Gastroesophageal sphincter (tissue), 4 donors: ENCODE results near the gene NBAS. TPM values are rescaled to one million over a fixed set of nuclear protein-coding genes. Genes with fewer than 3 reads are reported as not detected.

ENCODE experiments used
- ATAC-seq: fragments of 150-250 bp; one replicate; pipeline ENCODE4 v1.9.1; 2016; ENCODE audit warnings: mild to moderate bottlenecking, moderate library complexity
- H3K27ac ChIP-seq, 4 donors: fragments of 200-600 bp; sonication (generic) in 3 of 4; 1 replicate in 3 of 4; 2 replicates in 1 of 4; pipeline ENCODE4 v1.5.1; 2016 to 2019
- H3K27me3 ChIP-seq: fragments of 200-600 bp; sonication (generic); one replicate; pipeline ENCODE4 v1.5.1; 2019
- H3K36me3 ChIP-seq, 2 donors: fragments of 200-600 bp; sonication (generic); one replicate each; pipeline ENCODE4 v1.5.1; 2019; ENCODE audit warnings: control low read depth in 1 of 2
- H3K4me1 ChIP-seq, 3 donors: fragments of 200-600 bp; sonication (generic); 1 replicate in 2 of 3; 2 replicates in 1 of 3; pipeline ENCODE4 v1.5.1; 2016 to 2019; ENCODE audit warnings: control low read depth in 2 of 3
- H3K4me3 ChIP-seq, 2 donors: fragments of 200-600 bp; sonication (generic); one replicate each; pipeline ENCODE4 v1.5.1; 2019; ENCODE audit warnings: mild to moderate bottlenecking in 1 of 2, moderate library complexity in 1 of 2
- H3K9me3 ChIP-seq, 3 donors: fragments of 200-600 bp; sonication (generic); one replicate each; pipeline ENCODE4 v1.5.1; 2017 to 2019; ENCODE audit warnings: control low read depth in 2 of 3
- EP300 ChIP-seq: sonication (generic); formaldehyde crosslinking; IDR thresholded peaks from one replicate; pipeline ENCODE4 v1.6.1; 2017; ENCODE audit warnings: antibody characterized with exemption, mild to moderate bottlenecking
- POLR2A ChIP-seq, 2 donors: fragments of 450-650 bp; IDR thresholded peaks; one replicate each; pipeline ENCODE4 v1.6.1; 2017; ENCODE audit warnings: antibody characterized with exemption in 2 of 2, mild to moderate bottlenecking in 2 of 2, moderate library complexity in 1 of 2
- POLR2AphosphoS5 ChIP-seq: sonication (generic); formaldehyde crosslinking; IDR thresholded peaks from one replicate; pipeline ENCODE4 v1.6.1; 2017; ENCODE audit warnings: antibody characterized with exemption
- WGBS, 2 donors: methylation state at CpG; one replicate each; pipeline ENCODE4 v1.1.5; 2018; ENCODE audit warnings: low coverage in 1 of 2; 5-methylcytosine and 5-hydroxymethylcytosine counted together
- total RNA-seq, 4 donors: library from RNA; depleted of rRNA; stranded (reverse); fragments of >200 nt; gene quantifications; one replicate each; pipeline ENCODE4 v1.1.0, GENCODE V29; 2016
- TF ChIP-seq, protein P1 (sequence below), 4 experiments: fragments of 200-600 bp in 2 of 4; fragments of 450-650 bp in 2 of 4; sonication (generic) in 1 of 4; IDR thresholded peaks; one replicate each; pipeline ENCODE4 v1.5.1; 2017 to 2019; ENCODE audit warnings: antibody characterized with exemption in 4 of 4, mild to moderate bottlenecking in 2 of 4, moderate library complexity in 2 of 4

NBAS gene
- total RNA-seq, 4 donors from 2014 or later: 34.9 to 50.9 (median 40.4) TPM

DNA sequence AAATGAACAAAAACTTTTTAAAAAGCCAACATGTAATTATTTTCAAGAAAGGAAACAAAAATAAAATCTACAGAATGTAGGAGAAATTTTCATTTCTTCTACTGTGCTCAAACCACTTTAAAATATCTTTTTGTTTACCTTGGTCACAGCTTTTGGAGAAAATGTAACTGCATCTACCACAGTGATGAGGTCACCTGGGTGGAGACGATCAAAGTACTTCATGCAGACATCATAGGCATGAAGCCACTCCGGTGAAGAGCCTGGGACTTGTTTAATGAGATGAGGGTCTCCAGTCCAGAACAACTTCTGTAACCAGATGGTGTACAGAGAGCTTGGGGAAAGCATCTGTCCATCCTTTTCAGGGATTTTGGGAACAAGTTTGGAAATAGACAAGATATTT, 285.8 kb downstream of the NBAS start:
- no peaks in the 10 kb centered on the region for H3K27me3 ChIP-seq
- TF ChIP-seq, protein P1, sequence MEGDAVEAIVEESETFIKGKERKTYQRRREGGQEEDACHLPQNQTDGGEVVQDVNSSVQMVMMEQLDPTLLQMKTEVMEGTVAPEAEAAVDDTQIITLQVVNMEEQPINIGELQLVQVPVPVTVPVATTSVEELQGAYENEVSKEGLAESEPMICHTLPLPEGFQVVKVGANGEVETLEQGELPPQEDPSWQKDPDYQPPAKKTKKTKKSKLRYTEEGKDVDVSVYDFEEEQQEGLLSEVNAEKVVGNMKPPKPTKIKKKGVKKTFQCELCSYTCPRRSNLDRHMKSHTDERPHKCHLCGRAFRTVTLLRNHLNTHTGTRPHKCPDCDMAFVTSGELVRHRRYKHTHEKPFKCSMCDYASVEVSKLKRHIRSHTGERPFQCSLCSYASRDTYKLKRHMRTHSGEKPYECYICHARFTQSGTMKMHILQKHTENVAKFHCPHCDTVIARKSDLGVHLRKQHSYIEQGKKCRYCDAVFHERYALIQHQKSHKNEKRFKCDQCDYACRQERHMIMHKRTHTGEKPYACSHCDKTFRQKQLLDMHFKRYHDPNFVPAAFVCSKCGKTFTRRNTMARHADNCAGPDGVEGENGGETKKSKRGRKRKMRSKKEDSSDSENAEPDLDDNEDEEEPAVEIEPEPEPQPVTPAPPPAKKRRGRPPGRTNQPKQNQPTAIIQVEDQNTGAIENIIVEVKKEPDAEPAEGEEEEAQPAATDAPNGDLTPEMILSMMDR (IDR thresholded peaks at IDR 0.05): no peak
- WGBS, 2 donors: 88% methylated on average over 2 of the region's 2 CpGs; no CpG with 5 or more reads in 1 of the 2 donors

DNA sequence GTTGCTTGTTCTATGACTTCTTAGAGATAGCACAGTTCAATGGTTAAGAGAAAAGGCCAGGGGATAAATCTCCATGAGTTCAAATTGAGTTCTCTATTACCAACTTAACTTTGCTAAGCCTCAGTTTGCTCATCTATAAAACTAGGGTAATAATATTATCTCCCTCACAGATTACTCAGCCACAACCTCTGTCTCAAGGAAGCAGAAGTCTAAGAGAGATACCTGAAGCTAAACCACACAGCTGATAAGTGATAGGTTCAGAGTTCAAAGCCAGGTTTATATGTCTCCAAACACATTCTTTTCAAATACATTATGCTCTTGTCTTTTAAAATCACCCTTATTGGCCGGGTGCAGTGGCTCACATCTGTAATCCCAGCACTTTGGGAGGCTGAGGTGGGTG, 287.7 kb downstream of the NBAS start:
- Histone ChIP-seq H3K4me1 (no peaks in the 10 kb centered on the region), H3K27me3 (no peaks in the 10 kb centered on the region), H3K4me3 (no peak overlapping the region), H3K36me3 (peaks cover 0 to 38% of the 10 kb centered on the region in 2 donors), H3K9me3 (no peaks in the 10 kb centered on the region), H3K27ac (no peak overlapping the region)
- TF ChIP-seq EP300: no peak
- TF ChIP-seq, protein P1 (IDR thresholded peaks at IDR 0.05): no peak
- no peak for TF ChIP-seq POLR2A (IDR thresholded peaks at IDR 0.05)
- no peak for TF ChIP-seq POLR2AphosphoS5
- WGBS, 2 donors: 100% methylated on average over 1 of the region's 1 CpG
- ATAC-seq: no peak

More for the DNA sequence above, 285.8 kb downstream of the NBAS start:
- Histone ChIP-seq H3K27ac (no peak overlapping the region), H3K4me1 (no peaks in the 10 kb centered on the region), H3K4me3 (no peak overlapping the region), H3K36me3 (peaks cover 0 to 33% of the 10 kb centered on the region in 2 donors), H3K9me3 (no peaks in the 10 kb centered on the region)
- no peak for ATAC-seq

DNA sequence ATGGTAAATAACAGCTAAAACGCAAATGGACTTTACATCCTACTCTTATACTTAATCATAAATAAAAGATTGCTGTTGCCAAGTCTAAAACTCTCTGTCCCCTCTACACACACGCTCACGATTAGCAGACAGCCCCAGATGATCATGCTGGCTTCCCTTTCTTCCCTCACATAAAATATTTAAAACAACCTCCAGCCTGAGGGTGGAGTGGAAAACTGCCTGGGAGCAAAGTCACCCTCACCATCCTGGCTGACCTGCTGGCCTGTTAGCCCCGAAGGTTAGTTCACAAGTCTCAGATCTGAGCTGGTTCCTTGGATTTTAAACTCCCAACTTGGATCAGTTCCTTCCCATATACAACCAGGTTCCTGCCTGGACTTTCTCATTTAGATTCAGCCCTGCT, 288.2 kb downstream of the NBAS start:
- H3K4me1 ChIP-seq: no peaks in the 10 kb centered on the region
- no peak overlapping the region for H3K4me3 ChIP-seq
- 79 to 84% methylated on average over 3 to 4 of the region's 4 CpGs for WGBS, 2 donors
- H3K36me3 ChIP-seq: peaks cover 0 to 43% of the 10 kb centered on the region in 2 donors
- no peak overlapping the region for H3K27ac ChIP-seq
- no peaks in the 10 kb centered on the region for H3K9me3 ChIP-seq
- TF ChIP-seq EP300 (no peak), POLR2A (IDR thresholded peaks at IDR 0.05) (no peak), POLR2AphosphoS5 (no peak)
- TF ChIP-seq, protein P1 (IDR thresholded peaks at IDR 0.05): no peak
- no peak for ATAC-seq
- H3K27me3 ChIP-seq: no peaks in the 10 kb centered on the region

DNA sequence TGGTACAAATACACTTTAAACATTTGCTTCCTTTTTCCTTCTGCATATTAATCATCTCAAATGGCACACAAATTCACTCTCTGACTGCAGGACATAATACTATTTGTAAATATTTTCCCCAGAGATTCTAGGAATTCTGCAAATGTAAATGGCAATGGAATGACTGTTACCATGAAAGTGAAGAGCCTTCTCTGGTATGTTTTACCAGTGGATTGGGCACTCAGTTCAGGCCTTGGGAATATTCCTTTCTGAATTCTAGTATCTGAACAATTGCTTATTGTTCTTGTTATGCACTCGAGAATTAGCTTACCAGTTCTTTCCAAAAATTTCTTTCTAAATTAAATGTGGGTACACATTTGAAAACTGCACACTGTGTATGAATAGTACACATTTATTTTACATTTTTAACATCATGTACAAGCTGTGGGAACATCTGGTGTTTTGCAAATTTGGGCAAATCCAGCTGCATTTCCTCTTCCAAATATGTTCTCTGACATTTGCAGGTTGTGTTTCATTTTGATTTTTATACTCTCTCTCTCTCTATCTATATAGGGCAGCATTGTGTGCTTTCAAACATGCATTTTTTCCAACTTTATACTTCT, 289.1 kb downstream of the NBAS start:
- H3K9me3 ChIP-seq: no peaks in the 10 kb centered on the region
- H3K36me3 ChIP-seq: peaks cover 0 to 42% of the 10 kb centered on the region in 2 donors
- TF ChIP-seq POLR2A (IDR thresholded peaks at IDR 0.05): no peak
- TF ChIP-seq POLR2AphosphoS5: no peak
- TF ChIP-seq EP300: no peak
- TF ChIP-seq, protein P1 (IDR thresholded peaks at IDR 0.05): no peak
- no peak for ATAC-seq
- 70 to 100% methylated on average over 1 of the region's 1 CpG for WGBS, 2 donors
- no peak overlapping the region for H3K27ac ChIP-seq
- H3K27me3 ChIP-seq: no peaks in the 10 kb centered on the region
- no peak overlapping the region for H3K4me3 ChIP-seq
- no peaks in the 10 kb centered on the region for H3K4me1 ChIP-seq

DNA sequence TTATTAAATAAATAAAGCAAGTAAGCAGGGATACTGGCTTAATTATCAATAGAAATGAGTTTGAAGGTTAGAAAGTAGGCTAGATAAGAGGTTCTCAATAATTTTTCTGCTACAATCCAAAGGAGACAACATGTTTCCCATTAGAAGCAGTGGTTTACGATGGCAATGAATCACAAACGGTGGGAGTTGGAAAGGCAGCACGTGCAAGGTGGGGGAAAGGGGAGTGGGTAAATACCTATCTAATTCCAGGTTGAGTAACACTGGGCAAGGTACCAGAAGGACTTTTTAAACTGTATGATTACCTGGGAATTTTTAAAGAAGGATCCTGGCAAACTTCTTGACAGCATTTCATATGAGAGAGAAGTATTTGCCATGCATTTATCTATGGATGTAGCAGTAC, 289.9 kb downstream of the NBAS start:
- no peaks in the 10 kb centered on the region for H3K4me1 ChIP-seq
- no peak overlapping the region for H3K27ac ChIP-seq
- H3K9me3 ChIP-seq: no peaks in the 10 kb centered on the region
- 79 to 81% methylated on average over 3 of the region's 3 CpGs for WGBS, 2 donors
- no peak for ATAC-seq
- TF ChIP-seq, protein P1 (IDR thresholded peaks at IDR 0.05): no peak
- TF ChIP-seq POLR2A (IDR thresholded peaks at IDR 0.05) (no peak), POLR2AphosphoS5 (no peak), EP300 (no peak)
- H3K27me3 ChIP-seq: no peaks in the 10 kb centered on the region
- H3K4me3 ChIP-seq: no peak overlapping the region
- peaks cover 0 to 34% of the 10 kb centered on the region in 2 donors for H3K36me3 ChIP-seq
